SIG-M5 treated with dmso at 0.1 percent for 504 hours (cell line): ENCODE data around the gene LPAR1.
"Not testable (repeated sequence)": the region's sequence is repeated elsewhere in the genome, so short reads cannot be mapped to it uniquely, and the experiment has no call there.

Source experiments
- DNase-seq: peaks from one replicate; lab custom pipeline; 2025; ENCODE audit not compliant: unreplicated experiment; lab: John Stamatoyannopoulos, UW

LPAR1 gene

GRCh38 chr9:110825950-110826349, 212.3 kb downstream of the LPAR1 start:
- DNase-seq: no peak

GRCh38 chr9:110825129-110825528, 213.1 kb downstream of the LPAR1 start:
- DNase-seq: not testable (repeated sequence)
